Kidney (tissue), 14 donors: ENCODE data around the gene TEAD1. TPM values are rescaled to one million over a fixed set of nuclear protein-coding genes. Genes with fewer than 3 reads are reported as not detected.

Source experiments
- DNase-seq, 5 donors: peaks; one replicate each; pipeline ENCODE4 v3.0.0-alpha.2; 2013 to 2020
- FAIRE-seq: peaks from 2 replicates; lab custom pipeline; 2012; peaks lifted over from hg19 to GRCh38; lab: Jason Lieb, UNC
- H3K27ac ChIP-seq, 2 donors: one replicate each; pipeline ENCODE4 v1.7.0; 2013; ENCODE audit warnings: low read depth in 2 of 2, low read length in 2 of 2, inconsistent platforms in 1 of 2
- H3K27me3 ChIP-seq: one replicate; pipeline ENCODE4 v1.7.1; 2013; ENCODE audit warnings: low read length, inconsistent platforms; ENCODE audit not compliant: control insufficient read depth, insufficient read depth
- H3K36me3 ChIP-seq, 3 donors: one replicate each; pipeline versions ENCODE4 v1.7.0 to v1.7.1; 2013; ENCODE audit warnings: low read length in 3 of 3, control low read depth in 1 of 3, inconsistent platforms in 1 of 3; ENCODE audit not compliant: insufficient read depth in 3 of 3, control insufficient read depth in 2 of 3
- H3K4me1 ChIP-seq, 3 donors: one replicate each; pipeline versions ENCODE4 v1.7.0 to v1.7.1; 2013; ENCODE audit warnings: low read length in 3 of 3, inconsistent platforms in 1 of 3, low read depth in 1 of 3; ENCODE audit not compliant: control insufficient read depth in 2 of 3, insufficient read depth in 2 of 3
- H3K4me3 ChIP-seq, 3 donors: one replicate each; pipeline versions ENCODE4 v1.7.0 to v1.8.1; 2013; ENCODE audit warnings: low read length in 3 of 3, control low read depth in 1 of 3, inconsistent platforms in 1 of 3
- H3K9ac ChIP-seq, 3 donors: one replicate each; pipeline versions ENCODE4 v1.7.0 to v1.7.1; 2013; ENCODE audit warnings: low read length in 3 of 3, control low read depth in 1 of 3, inconsistent platforms in 1 of 3
- H3K9me3 ChIP-seq, 3 donors: one replicate each; pipeline versions ENCODE4 v1.7.0 to v1.7.1; 2013; ENCODE audit warnings: low read length in 3 of 3, control low read depth in 1 of 3, inconsistent platforms in 1 of 3; ENCODE audit not compliant: control insufficient read depth in 2 of 3, insufficient read depth in 1 of 3
- intact Hi-C: fragments of 100-400 bp; cut with DNase I; formaldehyde crosslinking; loops from one replicate; pipeline ENCODE4 v1.11.1; 2022
- polyA plus RNA-seq: library from polyadenylated mRNA; stranded (reverse); fragments of 350-450 nt; fragmentation: Illumina TruSeq; extraction: RNeasy Lipid Tissue Mini Kit (QIAGEN cat#74804); gene quantifications from one replicate; pipeline ENCODE4 v1.2.3, GENCODE V29; 2014; ENCODE audit warnings: low read depth, low replicate concordance; ENCODE audit not compliant: insufficient read depth
- total RNA-seq: library from RNA; stranded (reverse); fragmentation: NEBNext Ultra II Directional; extraction: Animal tissue kit (Norgen Biotek cat#: 25700); gene quantifications from one replicate; pipeline ENCODE4 v1.2.1, GENCODE V29; 2021
- TF ChIP-seq, protein P1 (sequence below): IDR thresholded peaks from 3 replicates; pipeline ENCODE4 v1.5.1; 2012; ENCODE audit warnings: mild to moderate bottlenecking, moderate library complexity, borderline replicate concordance; ENCODE audit not compliant: insufficient read depth; ENCODE audit errors: extremely low read depth
- donor health status: control.
- donor health status: control.
- donor health status: control.
- donor health status: control.
- donor health status: control.
- donor health status: DM: yes; HTN: yes; CAD: no.
- donor health status: Normal renal cell carcinoma (clear cell type).

TEAD1 gene
- total and polyA plus RNA-seq, 2 donors from 2014 or later, result 7.6 to 77.2 TPM

DNA sequence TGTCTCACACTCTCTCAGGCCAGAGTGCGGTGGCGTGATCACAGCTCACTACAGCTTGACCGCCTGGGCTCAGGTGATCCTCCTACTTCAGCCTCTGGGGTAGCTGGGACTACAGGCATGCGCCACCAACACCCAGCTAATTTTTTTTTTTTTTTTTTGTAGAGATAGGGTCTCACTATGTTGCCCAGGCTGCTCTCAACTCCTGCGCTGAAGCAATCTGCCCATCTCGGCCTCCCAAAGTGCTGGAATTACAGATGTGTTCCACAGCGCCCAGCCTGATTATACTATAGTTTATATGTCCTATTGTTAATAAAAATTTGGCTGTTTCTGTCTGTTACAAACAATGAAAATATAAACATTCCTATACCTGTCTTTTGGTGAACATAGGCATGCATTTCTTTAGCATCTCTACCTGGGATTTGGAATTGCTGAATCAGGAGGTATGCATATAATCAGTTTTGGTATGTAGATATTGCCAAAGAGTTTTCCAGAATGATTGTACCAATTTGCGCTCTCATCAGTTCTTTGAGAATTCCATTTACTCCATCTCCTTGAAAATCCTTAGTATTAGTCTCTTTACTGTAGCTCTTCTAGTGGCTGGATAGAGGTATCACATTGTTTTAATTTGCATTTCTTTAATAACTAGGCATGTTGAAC is 78.8 kb downstream of the TEAD1 start:
- TF ChIP-seq, protein P1, sequence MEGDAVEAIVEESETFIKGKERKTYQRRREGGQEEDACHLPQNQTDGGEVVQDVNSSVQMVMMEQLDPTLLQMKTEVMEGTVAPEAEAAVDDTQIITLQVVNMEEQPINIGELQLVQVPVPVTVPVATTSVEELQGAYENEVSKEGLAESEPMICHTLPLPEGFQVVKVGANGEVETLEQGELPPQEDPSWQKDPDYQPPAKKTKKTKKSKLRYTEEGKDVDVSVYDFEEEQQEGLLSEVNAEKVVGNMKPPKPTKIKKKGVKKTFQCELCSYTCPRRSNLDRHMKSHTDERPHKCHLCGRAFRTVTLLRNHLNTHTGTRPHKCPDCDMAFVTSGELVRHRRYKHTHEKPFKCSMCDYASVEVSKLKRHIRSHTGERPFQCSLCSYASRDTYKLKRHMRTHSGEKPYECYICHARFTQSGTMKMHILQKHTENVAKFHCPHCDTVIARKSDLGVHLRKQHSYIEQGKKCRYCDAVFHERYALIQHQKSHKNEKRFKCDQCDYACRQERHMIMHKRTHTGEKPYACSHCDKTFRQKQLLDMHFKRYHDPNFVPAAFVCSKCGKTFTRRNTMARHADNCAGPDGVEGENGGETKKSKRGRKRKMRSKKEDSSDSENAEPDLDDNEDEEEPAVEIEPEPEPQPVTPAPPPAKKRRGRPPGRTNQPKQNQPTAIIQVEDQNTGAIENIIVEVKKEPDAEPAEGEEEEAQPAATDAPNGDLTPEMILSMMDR, result no peak
- Histone ChIP-seq H3K36me3 (no peaks in the 10 kb centered on the region), H3K9me3 (no peaks in the 10 kb centered on the region), H3K4me1 (peaks cover 0 to 13% (median 2%) of the 10 kb centered on the region in 3 donors), H3K9ac (no peak overlapping the region), H3K27ac (no peak overlapping the region), H3K4me3 (no peak overlapping the region), H3K27me3 (no peaks in the 10 kb centered on the region)
- FAIRE-seq, result no peak
- no peak for DNase-seq
- intact Hi-C loops, result no loop called here

DNA sequence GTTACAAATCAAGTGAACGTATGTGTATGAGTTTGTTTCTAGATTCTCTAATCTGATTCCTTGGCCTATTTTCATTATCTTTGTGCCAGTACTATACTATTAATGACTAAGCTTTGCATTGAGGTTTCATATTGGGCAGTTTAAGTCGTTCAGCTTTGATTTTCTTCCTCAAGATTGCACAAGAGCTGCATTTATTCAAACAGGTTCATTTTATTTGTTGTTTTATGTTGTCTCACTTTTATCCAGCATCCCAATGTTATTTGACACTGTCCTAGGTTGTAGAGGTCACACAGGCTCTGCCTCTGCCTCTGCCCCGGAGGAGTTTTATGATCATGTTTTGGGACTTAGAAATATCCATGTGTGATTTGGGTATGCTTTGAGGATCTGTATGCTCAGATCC is 79.8 kb downstream of the TEAD1 start:
- intact Hi-C loops, result no loop called here

DNA sequence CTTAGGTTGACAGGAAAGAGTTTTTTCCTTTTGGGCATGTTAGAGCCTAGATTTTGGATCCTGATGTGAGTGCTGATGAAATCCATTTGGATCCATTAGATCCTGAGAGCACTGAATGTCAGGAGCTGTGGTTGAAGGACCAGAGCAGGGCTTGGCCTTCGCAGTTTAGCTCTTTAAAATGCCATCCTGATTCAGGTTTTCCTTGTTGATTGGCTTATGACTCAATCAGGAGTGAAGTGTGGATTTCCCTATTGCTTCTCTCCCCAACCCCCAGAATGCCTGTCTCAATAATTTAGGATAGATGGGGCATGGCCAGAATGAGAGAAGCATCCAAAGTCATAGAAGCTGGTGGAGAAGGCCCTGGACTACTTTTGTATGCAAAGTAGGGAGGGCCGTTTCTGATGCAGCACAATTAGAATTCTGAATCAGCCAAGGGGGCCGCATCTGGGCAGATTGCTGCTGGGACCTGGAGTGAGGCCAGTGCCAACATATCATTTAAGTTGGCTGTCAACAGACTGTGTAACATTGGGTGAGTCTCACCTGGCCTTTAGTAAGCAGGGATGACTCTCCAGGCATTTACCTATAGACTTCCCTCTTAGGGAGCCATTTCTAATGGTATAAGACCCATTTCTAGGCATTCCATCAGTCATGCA is 80.5 kb downstream of the TEAD1 start:
- no peaks in the 10 kb centered on the region for H3K36me3 ChIP-seq

More for the DNA sequence above, 79.8 kb downstream of the TEAD1 start:
- no peak overlapping the region for H3K9ac ChIP-seq
- H3K36me3 ChIP-seq, result no peaks in the 10 kb centered on the region
- no peaks in the 10 kb centered on the region for H3K27me3 ChIP-seq
- DNase-seq (no peak), FAIRE-seq (no peak)
- TF ChIP-seq, protein P1, result no peak
- no peaks in the 10 kb centered on the region for H3K9me3 ChIP-seq
- H3K4me3 ChIP-seq, result no peak overlapping the region
- peaks cover 0 to 13% (median 2%) of the 10 kb centered on the region in 3 donors for H3K4me1 ChIP-seq
- no peak overlapping the region for H3K27ac ChIP-seq

More for the DNA sequence above, 80.5 kb downstream of the TEAD1 start:
- no peak for FAIRE-seq
- Histone ChIP-seq H3K9me3 (no peaks in the 10 kb centered on the region), H3K27ac (no peak overlapping the region), H3K4me3 (no peak overlapping the region), H3K27me3 (no peaks in the 10 kb centered on the region), H3K9ac (no peak overlapping the region), H3K4me1 (peaks cover 0 to 10% (median 2%) of the 10 kb centered on the region in 3 donors)
- TF ChIP-seq, protein P1, result no peak
- DNase-seq, result no peak
- intact Hi-C loops, result no loop called here
